Kidney epithelial cell (primary cell): ENCODE data around the gene REXO5. TPM values are rescaled to one million over a fixed set of nuclear protein-coding genes. Genes with fewer than 3 reads are reported as not detected.

Experiments used
- DNase-seq: peaks from one replicate; pipeline ENCODE4 v3.0.0-alpha.2; 2010; ENCODE audit warnings: low read depth
- H3K27me3 ChIP-seq: 2 replicates; pipeline ENCODE4 v1.6.0; 2011; ENCODE audit warnings: low read length; ENCODE audit not compliant: control insufficient read depth, insufficient read depth
- H3K36me3 ChIP-seq: 2 replicates; pipeline ENCODE4 v1.5.1; 2011; ENCODE audit warnings: low read length; ENCODE audit not compliant: control insufficient read depth, insufficient read depth
- H3K4me3 ChIP-seq: 2 replicates; pipeline ENCODE4 v1.5.1; 2011; ENCODE audit warnings: low read depth, mild to moderate bottlenecking, control low read depth, low read length
- total RNA-seq: library from RNA; depleted of rRNA; stranded (reverse); fragments of >200 nt; gene quantifications from 2 replicates; pipeline ENCODE4 v1.2.3, GENCODE V29; 2015
- TF ChIP-seq, protein P1 (sequence below): IDR thresholded peaks from 2 replicates; pipeline ENCODE4 v1.5.1; 2011; ENCODE audit warnings: mild to moderate bottlenecking, moderate library complexity, low read length, control low read depth, inconsistent platforms; ENCODE audit not compliant: insufficient read depth, poor library complexity, severe bottlenecking

REXO5 gene
- total RNA-seq, 1 donor from 2014 or later, result 2.7 TPM

DNA sequence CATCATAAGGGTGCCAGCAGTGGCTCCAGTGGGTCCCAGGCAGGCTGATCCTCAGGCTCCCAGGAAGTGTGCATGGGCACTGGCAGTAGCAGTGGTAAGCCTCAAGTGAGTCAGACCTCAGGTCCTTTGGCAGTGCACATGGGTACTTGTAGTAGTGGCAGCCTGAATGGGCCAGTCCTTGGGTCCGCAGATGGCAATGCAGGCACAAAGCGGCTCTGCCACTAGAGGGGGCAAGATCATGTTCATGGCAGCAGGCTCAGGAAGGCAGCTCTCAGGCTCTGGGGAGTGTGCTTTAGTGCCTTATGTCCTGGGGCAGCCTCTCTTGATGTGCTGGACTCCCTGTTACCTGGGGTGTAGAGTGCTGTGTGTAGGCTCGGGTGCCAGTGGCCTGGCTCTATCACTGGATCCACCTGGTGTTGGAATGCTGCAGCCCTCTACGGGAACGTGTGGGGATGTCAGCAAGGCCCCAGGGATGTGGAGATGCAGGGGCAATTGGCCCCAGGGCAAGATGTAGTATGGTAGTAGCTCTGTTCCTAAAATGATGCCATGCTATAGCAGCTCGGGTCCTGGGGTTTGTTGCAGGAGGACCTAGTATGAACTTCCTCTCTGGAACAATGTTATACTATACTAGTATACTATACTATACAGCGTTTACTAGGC is 31.5 kb upstream of the REXO5 start:
- Histone ChIP-seq H3K36me3 (no peaks in the 10 kb centered on the region), H3K4me3 (no peak overlapping the region), H3K27me3 (no peaks in the 10 kb centered on the region)
- TF ChIP-seq, protein P1, sequence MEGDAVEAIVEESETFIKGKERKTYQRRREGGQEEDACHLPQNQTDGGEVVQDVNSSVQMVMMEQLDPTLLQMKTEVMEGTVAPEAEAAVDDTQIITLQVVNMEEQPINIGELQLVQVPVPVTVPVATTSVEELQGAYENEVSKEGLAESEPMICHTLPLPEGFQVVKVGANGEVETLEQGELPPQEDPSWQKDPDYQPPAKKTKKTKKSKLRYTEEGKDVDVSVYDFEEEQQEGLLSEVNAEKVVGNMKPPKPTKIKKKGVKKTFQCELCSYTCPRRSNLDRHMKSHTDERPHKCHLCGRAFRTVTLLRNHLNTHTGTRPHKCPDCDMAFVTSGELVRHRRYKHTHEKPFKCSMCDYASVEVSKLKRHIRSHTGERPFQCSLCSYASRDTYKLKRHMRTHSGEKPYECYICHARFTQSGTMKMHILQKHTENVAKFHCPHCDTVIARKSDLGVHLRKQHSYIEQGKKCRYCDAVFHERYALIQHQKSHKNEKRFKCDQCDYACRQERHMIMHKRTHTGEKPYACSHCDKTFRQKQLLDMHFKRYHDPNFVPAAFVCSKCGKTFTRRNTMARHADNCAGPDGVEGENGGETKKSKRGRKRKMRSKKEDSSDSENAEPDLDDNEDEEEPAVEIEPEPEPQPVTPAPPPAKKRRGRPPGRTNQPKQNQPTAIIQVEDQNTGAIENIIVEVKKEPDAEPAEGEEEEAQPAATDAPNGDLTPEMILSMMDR, result peak; percentile 77
- DNase-seq, result no peak

DNA sequence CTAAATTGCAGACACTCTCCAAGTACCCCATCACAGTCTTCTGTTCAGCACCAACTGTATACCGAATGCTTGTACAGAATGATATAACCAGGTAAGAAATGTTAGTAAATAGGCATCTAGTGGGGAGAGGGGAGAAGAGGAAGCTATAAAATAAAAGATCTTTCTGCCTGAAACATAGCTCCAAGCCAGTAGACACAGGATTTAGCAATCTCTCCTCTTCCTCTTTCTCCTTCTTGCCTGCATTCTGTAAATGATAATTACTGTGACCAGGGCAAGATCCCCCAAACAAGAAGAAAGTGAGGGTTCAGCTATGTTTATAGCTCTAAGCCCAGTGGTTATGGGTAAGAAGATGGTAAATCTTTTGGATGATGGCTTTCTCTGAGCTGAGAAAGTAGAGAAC is 24.6 kb upstream of the REXO5 start:
- no peak for DNase-seq
- no peak overlapping the region for H3K4me3 ChIP-seq
- TF ChIP-seq, protein P1, result no peak
- no peaks in the 10 kb centered on the region for H3K36me3 ChIP-seq
- no peaks in the 10 kb centered on the region for H3K27me3 ChIP-seq

DNA sequence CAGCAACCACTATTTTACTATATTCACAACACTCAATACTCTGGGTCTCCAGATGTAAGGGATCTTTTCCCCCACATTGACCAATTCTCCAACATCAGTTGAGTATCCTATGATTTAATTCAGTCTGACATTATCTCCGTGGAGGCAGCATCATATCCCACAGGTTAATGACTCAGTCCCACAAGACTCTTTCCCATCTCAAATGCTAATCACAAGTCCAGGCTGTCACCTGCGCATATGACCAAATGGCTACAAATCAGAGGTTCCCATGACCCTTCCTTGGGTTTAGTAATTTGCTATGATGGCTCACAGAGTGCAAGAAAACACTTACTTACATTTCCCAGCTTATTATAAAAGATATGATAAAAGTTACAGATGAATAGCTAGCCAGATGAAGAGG is 23.9 kb upstream of the REXO5 start:
- H3K4me3 ChIP-seq, result no peak overlapping the region
- H3K36me3 ChIP-seq, result no peaks in the 10 kb centered on the region
- no peak for DNase-seq
- H3K27me3 ChIP-seq, result no peaks in the 10 kb centered on the region
- TF ChIP-seq, protein P1, result no peak

GRCh38 chr16:20784204-20784603 is 22.1 kb upstream of the REXO5 start:
- TF ChIP-seq, protein P1, result no peak
- Histone ChIP-seq H3K36me3 (no peaks in the 10 kb centered on the region), H3K27me3 (no peaks in the 10 kb centered on the region), H3K4me3 (no peak overlapping the region)
- no peak for DNase-seq

DNA sequence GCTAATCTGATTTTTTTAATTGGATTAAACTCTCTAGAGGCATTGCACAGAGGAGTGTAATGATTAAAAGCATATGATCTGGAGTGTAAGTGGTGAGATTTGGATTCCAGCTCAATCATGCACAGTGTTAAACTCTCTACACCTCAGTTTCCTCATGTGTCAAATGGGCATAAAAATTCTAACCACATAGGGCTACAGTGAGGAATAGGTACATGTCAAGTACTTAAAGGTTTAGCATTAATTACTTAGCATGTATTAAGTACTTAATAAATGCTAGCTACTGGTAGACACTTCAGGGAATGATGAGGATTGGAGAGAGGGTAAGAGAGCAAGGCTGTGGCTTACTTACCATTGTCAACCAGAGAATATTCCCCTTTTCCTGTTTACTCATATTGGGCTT is 17.2 kb upstream of the REXO5 start:
- no peak for DNase-seq
- TF ChIP-seq, protein P1, result no peak
- no peaks in the 10 kb centered on the region for H3K36me3 ChIP-seq
- H3K27me3 ChIP-seq, result no peaks in the 10 kb centered on the region
- H3K4me3 ChIP-seq, result no peak overlapping the region
